GM13976 (cell line): Measurements from ENCODE around the gene TRA2B.

ENCODE experiments used
- DNase-seq: peaks from one replicate; pipeline ENCODE4 v3.0.0; 2012; ENCODE audit warnings: low spot score
- in situ Hi-C: fragments of 300-500 bp; cut with MboI; formaldehyde crosslinking; loops from one replicate; pipeline ENCODE4 v1.12.0; 2022; ENCODE audit warnings: low sequenced_read_pairs, mixed read lengths, inconsistent platforms; ENCODE audit not compliant: unreplicated experiment
- TF ChIP-seq, protein P1 (sequence below): IDR thresholded peaks from 2 replicates; pipeline ENCODE4 v1.5.1; 2012; ENCODE audit warnings: borderline replicate concordance, mild to moderate bottlenecking; ENCODE audit not compliant: insufficient read depth; ENCODE audit errors: extremely low read depth, missing control alignments, control extremely low read depth

The TRA2B gene

DNA sequence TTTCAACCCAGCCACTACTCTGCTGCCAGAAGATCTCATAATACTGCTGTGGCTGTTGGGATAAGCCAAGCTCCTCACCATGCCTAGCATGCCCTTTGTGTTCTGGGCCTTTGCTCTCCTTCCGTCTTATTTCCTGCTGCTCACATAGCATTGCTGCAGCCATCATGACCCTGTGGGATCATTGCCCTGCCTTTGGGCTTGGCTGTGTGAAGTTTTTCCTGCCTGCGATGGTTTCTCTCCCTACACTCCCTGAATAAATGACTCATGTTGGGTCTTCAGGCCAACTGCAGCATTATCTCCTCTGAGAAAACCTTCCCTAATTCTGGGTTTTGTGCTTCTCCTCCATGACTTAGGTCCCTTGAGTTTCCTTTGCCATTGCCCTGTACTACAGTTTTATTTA is 20.8 kb upstream of the TRA2B start:
- in situ Hi-C loops = no loop called here
- no peak for DNase-seq
- TF ChIP-seq, protein P1, sequence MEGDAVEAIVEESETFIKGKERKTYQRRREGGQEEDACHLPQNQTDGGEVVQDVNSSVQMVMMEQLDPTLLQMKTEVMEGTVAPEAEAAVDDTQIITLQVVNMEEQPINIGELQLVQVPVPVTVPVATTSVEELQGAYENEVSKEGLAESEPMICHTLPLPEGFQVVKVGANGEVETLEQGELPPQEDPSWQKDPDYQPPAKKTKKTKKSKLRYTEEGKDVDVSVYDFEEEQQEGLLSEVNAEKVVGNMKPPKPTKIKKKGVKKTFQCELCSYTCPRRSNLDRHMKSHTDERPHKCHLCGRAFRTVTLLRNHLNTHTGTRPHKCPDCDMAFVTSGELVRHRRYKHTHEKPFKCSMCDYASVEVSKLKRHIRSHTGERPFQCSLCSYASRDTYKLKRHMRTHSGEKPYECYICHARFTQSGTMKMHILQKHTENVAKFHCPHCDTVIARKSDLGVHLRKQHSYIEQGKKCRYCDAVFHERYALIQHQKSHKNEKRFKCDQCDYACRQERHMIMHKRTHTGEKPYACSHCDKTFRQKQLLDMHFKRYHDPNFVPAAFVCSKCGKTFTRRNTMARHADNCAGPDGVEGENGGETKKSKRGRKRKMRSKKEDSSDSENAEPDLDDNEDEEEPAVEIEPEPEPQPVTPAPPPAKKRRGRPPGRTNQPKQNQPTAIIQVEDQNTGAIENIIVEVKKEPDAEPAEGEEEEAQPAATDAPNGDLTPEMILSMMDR = no peak

DNA sequence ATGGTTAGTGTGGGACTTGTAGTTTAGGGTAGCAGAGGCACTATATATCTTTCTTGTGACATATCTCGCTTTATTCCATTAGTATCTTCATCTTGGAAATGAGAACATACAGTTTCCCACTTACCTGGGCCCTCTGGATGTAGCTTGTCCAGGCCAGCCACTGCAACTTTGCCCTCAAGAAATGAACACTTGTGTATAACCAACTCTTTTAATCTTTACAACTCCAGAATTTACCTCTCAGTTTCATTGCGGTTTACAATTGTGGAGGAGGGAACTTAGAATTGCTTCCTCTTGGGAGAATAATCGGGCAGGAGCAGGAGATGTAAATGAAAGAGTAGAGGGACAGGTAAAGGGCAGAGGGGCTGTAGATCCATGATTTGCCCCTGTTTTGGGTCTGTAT is 18.4 kb upstream of the TRA2B start:
- no peak for DNase-seq
- in situ Hi-C loops = no loop called here
- TF ChIP-seq, protein P1 = no peak

- DNase-seq = no peak
- TF ChIP-seq, protein P1 = no peak
- in situ Hi-C loops = no loop called here
These were observed 16.5 kb upstream of the TRA2B start for GRCh38 chr3:185954366-185954723.

- in situ Hi-C loops = no loop called here
- DNase-seq = no peak
- TF ChIP-seq, protein P1 = no peak
These were observed 12.9 kb upstream of the TRA2B start for GRCh38 chr3:185950728-185951127.

GRCh38 chr3:185949515-185949914 is 11.7 kb upstream of the TRA2B start:
- DNase-seq = no peak
- TF ChIP-seq, protein P1 = no peak
- in situ Hi-C loops = no loop called here

DNA sequence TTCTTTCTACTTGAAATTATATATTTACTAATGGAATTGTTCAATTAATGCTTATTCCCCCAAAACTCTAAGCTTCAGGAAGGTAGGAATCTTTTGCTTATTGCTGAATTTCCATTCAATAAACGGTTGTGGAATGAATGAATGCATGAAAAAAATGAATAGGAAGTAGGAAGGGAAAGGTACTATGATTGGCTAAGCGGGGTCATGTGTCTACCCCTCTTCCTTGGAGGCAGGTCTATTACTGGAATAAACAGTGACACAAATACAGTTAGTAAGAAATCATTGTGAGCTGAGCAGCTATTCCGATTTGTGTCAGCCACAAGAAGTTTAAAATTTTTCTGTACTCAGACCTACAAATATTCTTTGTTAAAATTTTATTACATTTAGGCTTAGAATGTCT is 10.5 kb upstream of the TRA2B start:
- in situ Hi-C loops = no loop called here
- no peak for DNase-seq
- TF ChIP-seq, protein P1 = no peak

GRCh38 chr3:185943760-185944106 is 5.9 kb upstream of the TRA2B start:
- TF ChIP-seq, protein P1 = no peak
- no peak for DNase-seq
- in situ Hi-C loops = no loop called here
